HG03432 (cell line): Measurements from ENCODE around the gene NR0B2.

Experiments
- ATAC-seq: cut with Tn5 transposase; IDR thresholded peaks from one replicate; pipeline ENCODE4 v1.9.1; 2021; ENCODE audit warnings: mild to moderate bottlenecking, moderate library complexity; ENCODE audit not compliant: unreplicated experiment

NR0B2 gene

DNA sequence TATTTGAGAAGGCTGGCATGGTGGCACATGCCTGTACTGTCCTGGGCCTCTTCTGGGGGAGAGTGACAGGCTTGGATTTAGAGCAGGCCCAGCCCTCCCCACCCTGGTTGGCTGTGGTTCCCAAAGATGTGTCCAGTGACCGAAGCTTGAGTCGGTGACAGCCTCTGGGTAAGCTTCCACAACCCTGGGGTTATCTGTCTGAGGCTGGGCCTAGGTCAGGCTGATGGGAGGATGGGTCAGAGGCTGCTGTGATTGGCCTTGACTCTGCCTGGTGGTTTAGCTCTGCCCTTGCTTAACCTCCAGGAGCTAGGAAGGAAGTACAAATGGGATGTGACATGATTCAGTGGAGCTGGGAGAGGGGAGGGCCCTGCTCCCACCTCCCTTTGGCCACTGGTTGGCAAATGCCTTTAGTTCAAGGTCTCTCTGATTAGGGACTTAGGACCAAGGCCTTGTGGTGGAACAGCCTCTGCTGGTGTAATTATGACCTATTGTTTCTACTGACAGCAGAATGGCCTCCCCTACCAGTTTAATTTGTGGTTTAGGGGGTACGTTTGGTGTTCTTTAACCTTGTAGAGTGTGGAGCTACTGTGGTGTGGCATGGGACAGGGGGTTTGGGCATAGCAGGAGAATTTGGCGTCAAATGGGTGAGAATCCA is 24.4 kb upstream of the NR0B2 start:
- ATAC-seq: no peak

DNA sequence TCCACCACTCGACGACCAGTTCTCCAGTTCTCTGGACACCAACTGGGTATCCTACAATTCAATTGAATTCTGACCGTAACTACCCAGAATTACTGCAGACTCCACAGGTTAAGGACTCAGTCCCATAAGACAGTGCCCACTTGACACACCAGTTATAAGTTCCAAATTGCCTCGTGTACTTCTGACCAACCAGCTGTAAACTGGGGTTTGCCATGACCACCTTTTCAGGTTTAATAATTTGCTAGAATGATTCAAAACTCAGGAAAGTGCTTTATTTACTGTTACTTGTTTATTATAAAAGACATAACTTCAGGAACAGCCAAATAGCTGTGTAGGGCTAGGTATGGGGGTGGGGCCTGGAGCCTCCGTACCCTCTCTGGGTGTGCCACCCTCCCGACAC is 23.0 kb upstream of the NR0B2 start:
- ATAC-seq: no peak

DNA sequence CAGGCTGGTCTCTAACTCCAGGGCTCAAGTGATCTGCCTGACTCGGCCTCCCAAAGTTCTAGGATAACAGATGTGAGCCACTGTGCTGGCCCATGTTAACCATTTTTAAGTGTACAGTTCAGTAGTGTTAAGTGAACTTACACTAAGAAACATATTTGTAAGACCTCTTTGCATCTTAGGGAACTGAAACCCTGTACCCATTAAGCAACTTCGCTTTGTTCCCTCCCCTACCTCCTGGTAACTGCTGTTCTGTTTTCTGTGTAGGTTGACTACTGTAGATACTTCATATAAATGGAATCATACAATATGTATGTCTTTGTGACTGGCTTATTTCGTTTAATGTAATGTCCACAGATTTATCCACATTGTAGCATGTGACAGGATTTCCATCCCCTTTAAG is 18.8 kb upstream of the NR0B2 start:
- ATAC-seq: no peak

DNA sequence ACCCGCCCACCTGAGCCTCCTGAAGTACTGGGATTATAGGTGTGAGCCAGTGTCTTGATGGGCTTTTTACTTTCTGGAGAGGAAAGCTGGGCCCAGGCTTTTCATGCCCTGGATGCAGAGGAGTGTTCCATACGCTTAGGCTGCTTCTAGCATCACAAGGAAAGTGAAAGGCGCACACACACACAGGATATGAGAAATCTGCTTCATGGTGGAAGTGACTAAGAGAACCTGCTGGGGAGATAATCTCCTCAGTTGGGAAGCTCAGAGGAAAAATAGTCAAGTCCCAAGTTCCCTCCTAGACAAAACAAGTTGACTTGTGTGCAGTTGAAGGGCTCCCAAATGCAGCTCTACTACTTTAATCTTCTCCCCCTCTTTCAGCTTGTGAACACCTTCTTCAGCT is 9.9 kb upstream of the NR0B2 start:
- ATAC-seq: no peak

DNA sequence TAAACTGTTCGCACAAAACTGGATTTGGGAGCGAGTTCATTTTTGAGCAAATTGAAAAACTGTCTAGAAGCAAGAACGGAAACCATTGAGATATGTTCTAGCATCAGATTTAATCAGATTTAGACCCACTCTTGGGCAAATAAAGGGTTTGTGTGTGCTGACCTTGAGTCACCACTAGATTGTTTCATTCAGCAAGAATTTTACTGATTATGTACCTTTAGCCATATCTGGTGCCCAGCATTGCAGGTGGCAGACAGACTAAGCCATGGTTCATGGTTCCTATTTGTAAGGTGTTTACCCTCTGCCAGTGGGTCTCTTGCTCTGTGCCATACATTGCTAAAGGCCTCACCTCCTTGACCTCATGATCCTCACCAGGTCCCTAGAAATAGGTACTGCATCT is 9.1 kb upstream of the NR0B2 start:
- no peak for ATAC-seq

DNA sequence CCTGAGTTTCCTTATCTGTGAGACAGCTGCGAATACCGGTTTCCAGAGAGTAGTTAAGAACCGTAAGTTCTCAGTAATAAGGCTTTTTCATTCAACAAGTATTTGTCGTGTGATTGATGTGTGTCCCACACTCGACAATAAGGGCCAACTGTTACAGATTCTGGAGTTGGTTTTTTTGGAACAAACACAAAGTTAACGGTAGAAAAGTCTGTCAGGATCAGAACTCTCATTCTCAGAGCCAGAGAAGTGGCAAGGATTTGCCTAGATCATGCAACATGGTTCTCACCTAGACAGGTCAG is 8.6 kb upstream of the NR0B2 start:
- no peak for ATAC-seq

DNA sequence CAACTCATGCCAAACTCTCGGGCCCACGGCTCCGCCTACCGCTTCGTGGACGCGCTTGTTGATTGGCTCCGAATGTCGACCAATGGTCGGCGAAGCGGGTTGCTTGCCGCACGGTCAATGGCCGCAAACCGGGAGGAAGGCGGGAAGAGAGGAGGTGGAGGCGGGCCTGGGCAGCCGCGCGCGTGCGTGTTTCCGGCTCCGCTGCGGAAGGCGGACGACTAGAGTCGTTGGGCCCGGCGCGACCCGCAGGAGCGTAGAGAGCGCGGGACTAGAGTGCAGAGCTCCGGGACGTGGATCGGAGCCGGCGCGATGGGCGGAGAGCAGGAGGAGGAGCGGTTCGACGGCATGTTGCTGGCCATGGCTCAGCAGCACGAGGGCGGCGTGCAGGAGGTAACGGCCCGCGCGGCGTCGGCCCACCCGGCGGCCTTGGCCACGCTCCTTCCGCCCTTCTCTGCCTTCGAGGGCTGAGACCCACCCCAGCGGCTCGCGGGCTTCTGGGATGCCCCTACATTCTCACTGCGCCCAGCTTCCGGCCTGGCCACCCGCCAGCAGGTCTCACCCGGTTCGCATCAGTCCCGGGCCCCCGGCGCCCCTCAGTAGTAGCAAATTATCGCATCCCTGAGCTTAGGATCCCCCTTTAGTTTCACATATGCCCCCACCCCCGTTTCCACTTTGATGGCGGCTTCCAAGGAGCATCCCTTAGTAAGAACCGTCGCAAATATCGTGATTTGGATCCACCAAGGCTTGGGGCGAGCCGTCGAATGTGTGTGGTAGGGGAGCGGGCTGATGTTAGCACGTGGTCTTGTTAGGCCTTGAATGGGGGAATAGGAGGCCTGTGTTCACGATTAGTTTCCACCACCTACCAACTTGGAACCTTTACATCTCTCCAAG is 8.0 kb upstream of the NR0B2 start, which contains the start of gene NUDC:
Gene NUDC, plus strand, starts transcription at position 204 of the 891 bp plus-strand sequence. Its CDS starts 106 bp downstream, at position 310.
- peak; percentile 97 for ATAC-seq

DNA sequence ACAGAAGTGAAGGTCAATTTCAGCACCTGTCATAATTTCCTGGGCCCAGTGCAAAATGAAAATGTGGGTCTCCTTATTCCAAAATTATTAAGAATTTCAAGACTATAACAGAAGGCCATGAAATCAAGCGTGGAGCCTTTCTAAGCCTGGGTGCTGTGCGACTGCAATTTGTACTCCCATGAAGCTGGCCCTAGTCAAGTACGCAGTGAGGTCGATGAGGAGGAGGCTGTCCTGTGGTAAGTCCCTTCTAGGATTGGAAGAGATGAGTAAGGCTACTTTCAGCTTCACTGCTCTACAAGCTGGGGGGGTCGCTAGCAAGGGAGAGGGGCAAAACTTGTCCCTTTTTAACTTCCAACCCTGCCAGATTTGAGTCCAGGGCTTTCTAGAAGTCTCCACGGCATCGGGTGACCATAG is 7.4 kb upstream of the NR0B2 start:
- peak; percentile 16 for ATAC-seq

DNA sequence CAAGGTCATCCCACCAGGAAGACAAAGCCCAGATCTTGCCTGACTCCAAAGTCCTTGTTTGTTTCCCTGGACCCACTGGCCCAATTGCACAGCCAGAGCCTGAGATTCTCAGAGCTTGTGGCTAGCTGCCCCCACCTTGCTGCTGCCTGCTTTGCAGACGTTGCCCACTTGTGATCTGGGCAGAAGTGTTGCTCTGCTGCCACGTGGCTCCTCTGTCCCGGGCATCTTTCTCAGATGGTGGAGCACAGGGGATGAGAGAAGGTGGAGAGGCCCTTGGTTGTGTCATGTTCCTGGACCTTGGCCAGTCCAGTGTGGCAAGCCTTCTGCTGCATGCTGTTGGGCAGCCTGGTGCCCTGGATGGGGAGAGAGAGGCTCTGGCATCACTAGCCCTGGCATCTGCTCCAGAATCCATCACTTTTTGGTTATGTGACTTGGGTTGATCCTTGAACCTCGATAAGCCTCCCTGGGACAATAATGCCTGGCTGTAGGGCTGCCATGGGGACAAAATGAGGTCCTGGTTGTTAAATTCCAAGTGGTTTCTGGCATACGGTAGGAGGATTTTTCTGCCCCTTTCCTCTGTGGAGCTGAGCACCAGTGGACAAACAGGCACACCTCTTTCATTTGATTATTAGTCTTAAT is 1.5 kb upstream of the NR0B2 start:
- no peak for ATAC-seq

DNA sequence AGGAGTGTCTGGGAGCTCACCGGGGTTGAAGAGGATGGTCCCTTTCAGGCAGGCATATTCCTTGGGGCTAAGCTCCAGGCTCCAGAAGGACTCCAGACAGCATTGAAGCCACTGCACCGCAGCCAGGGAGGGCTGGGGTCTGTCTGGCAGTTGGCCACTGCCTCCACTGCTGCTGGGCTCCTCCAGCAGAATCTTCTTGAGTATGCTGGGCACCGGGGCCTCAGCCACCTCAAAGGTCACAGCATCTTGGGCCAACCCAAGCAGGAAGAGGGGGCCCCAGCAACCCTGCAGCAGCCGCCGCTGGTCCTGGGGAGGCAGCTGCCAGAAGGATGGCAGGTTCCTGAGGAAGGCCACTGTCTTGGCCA is 404 bp downstream of the NR0B2 start:
- no peak for ATAC-seq

DNA sequence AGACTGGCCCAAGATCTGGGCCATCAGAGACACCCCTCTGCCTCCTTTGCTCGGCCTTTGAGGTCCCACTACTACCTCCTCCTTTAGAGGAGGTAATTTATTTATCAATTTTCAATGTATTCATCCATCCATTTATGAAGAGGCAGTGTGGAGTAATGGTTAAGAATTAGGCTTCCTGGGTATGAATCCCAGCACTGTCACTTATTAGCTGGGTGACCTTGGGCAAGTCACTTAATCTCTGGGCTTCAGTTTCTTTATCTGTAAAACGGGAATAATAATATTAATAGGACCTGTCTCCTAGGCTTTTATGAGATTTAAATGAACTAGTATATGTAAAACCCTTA is 1.7 kb downstream of the NR0B2 start:
- no peak for ATAC-seq

DNA sequence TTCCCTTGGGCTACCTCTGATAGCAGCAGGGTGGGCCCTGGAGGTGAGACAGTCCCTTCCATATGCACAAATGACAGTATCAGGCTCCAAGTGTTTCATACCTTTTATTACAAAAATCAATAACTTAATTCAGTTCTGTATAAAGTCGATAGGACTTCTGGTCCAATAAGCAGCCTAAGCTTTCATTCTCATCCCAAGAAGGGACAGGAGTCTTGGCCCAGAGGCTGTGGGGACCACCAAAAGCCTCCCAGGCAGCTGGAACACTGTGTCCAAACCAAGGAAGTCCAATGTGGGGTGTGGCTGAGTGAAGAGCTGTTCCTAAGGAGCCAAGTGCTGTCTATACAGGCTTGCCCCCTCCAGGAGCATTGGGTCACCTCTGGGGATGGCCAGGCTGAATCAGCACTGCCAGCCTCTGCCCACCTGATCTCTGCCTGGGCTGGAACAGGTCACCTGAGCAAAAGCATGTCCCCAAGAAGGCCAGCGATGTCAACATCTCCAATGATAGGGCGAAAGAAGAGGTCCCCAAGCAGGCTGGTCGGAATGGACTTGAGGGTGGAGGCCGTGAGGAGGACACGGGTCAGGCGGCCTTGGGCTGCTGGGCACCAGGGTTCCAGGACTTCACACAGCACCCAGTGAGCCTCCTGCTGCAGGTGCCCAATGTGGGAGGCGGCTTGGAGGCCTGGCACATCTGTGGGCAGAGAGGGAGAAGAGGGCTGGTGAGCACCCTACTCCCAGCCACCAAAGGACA is 2.2 kb downstream of the NR0B2 start:
- ATAC-seq: no peak

DNA sequence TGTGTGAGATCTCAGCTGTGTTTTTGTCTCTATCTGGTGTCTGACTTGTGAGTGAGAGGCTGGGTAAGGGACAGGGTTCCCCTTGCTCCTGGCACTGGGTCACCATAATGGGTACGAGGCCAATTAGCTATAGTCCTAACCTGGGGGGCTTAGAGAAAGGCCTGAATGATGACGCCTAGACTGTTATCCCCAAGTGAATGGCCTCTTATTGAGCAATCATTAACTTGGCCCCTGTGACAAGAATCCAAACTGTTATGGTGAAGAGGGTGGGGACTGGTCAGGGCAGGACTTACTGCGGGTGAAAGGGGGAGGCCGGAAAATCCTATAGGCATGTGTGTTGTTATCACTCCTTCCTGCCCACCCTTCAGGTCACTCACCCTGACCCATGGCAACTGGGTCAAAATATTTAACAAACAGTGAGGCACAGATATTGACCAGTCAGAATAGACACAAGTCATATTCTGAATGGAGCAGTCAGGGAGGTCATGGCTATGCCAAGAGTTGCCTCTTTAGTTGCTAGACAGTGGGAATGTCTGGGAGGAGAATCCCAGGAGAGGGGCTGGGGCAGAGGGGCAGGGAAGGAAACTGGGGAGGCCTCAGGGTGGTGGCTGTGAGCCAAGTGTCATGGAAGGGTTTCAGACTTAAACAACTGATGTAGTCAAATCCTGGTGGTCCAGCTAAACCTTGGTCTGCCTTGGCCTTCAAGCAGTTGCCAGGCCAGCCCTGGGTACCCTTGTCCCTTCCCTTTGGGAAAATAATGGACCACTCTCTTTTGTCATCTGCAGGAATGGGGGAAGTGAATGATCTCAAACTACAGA is 3.2 kb downstream of the NR0B2 start:
- ATAC-seq: no peak

DNA sequence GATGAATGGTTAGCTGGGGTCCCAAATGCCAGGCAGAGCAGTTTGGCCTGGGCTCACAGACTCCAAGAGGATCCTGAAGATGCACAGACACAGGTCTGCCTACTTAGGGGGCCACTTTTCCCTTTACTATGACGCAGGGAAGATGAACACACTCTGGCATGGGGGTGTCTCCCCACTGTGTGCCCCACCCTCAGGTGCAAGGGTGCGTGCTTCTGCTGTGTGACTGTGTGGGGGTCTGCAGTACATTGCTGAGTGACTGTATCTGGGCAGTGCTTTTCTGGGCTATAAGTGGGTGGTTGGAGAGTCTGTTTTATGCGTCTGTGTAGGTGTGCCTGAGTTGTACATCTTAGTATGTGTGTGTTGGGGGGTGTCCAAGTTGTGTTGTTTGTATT is 3.8 kb downstream of the NR0B2 start:
- ATAC-seq: no peak

DNA sequence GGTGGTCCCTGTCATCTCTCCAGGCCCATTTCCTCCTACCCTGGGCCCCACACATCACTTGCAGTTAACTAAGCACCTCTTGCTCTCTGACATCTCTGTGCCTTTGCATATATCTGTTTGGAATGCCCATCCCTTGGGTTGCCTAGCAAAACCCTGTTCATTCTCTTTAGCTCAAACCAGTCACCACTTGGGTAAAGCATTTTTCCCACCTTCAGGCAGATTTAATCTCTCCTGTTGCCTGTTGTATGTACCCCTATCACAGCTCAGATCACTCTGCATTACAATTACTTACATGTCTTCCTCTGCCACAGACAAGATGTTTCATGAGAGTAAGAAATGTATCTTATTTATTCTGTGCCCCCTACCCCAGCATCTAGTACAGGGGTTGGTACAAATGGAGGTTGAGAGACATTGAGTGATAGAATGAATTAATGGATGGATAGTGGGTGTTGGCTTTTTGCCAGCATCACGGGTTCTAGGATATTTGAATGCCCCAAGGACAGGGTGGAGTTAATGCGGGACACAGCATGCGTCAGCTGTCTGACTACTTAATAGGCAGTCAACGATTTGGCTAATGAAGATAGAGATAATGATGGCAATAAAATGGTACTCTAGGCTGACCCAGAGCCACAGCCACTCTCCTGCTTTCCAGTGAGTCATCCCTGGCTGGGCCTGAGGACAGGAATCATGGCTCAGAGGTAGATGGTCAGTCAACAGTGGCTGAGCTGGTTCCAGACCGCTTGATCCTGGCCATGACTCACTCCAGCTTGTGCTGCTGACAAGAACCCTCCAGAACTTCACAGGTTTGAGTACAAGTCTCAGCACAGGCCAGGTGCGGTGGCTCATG is 6.5 kb downstream of the NR0B2 start:
- no peak for ATAC-seq

DNA sequence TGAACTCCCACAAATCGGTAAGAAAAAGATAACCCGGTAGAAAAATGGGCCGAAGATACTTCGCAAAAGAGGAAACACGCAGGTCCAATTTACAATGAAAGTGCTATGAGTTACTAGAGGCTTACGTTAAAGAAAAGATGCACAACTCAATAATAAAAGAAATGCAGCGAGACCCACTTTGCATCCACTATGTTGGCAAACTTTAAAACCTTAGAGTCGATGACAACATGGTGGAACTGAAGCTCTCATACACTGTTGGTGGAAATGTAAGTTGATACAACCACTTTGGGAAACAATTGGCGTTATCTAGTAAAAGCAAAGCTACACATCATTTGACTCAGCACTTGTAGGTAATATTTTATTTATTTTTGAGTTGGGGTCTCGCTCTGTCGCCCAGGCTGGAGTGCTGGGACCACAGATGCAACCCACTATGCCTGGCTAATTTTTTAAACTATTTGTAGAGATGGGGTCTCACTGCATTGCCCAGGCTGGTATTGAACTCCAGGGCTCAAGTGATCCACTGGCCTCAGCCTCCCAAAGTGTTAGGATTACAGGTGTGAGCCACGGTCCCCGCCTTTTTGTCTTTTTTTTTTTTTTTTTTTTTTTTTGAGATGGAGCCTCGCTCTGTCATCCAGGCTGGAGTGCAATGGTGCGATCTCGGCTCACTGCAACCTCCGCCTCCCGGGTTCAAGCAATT is 12.8 kb downstream of the NR0B2 start:
- no peak for ATAC-seq

DNA sequence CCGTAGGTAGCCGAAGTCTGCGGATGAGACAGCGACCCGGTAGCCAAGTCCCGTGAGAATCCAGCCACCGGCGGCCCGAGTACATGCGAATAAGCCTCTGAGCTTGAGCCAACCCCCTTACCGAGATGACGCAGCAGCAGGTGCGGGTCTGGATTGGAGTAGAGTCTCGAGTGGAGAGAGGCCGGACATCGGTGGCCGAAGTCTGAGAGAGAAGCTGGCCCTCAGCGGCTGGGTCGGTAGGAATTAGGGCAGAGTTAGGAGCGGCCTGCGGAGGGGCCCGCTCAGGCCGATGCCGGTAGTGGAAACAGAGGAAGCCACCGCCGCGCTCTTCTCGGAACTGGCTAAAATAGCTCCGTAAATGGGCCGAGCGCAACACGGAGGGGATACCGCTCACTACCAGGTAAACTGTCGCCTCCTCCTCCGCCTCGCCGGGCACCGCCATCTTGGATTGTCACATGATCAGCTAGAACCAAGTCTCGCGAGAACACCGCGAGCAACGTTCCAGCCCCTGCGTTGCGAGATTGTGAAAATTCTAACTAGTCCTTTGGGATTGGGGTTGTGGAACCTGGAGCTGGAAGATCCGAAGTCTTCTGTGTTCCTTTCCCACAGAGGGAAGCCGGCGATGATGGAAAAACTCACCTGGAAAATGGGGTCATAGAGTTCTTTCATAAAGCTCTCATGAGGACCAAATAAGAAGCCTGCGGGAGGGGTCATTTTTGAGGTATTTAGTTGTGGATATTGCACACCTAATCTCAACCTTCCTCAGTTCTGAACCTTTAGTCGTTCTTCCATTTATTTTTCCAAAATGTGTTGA is 13.6 kb downstream of the NR0B2 start, which contains the start of gene GPATCH3:
Gene GPATCH3, minus strand, starts transcription at position 467 of the 814 bp plus-strand sequence. Its CDS starts 25 bp downstream, at position 442.
- ATAC-seq: peak; percentile 87

DNA sequence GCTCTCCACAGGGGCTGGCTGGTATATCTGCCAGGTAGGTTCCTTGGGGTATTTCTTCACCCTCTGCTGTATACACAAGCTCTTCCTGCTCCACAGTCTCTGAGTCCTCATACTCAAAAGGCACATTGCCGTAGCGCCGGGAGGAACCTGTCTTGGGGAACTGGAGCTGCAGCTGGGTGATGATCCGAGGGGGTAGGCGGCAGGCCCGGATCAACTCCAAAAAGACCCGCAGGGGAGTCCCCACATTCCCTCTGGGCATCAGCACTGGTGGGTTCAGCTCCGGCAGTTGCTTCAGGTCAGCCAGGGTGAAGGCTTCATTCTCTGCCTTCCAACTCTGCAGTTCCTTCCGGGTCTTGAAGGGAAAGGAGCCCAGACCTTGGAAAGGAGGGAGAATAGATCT is 16.4 kb downstream of the NR0B2 start:
- ATAC-seq: no peak
